ENCODE data around the gene NKX6-2. TPM values are rescaled to one million over a fixed set of nuclear protein-coding genes. Genes with fewer than 3 reads are reported as not detected.

The NKX6-2 gene
- total RNA-seq, 1 donor from 2014 or later, result not detected

DNA sequence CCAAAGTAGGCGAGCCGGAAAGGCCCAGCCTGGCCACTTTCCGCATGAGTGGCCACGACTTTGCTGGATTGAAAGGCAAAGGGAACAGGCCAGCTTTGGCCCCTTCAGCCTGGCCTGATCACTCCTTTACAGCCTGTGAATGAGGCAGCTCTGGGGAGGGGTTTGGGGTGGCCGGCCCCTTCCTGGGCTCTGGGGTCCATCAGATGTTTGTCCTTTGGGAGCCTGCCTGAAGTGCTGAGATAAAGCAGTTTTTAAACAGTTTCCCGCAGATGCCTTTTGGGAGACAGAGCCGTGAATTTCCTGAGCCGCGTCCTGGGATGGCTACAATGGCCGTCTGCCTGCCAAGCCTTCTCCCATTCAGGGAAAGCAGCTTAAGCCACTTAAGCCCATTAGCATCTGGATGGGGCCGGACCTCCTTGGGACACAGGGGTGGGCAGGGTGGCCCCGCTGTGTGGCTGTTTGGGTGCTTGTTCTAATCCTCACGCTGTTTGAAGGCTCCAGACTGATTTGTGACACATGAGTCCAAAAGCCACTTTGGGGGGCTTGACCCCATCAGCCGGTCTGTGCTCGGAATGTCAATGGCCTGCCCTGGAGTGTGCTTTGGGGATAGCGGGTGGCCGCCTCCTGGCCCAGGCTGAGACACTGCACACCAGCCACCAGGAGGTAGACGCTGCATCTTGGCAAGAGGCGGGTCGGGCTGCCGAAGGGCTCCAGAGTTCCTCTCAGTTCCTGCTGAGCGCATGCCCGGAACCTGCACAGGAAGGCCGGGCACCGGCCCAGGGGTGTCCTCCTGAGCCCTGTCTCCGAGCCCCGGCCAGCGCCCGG, 38.9 kb downstream of the NKX6-2 start:
- H3K9ac ChIP-seq, result no peak overlapping the region
- no peak overlapping the region for H2AFZ ChIP-seq (replicated peaks)
- H3K4me3 ChIP-seq, result peak overlapping the region; percentile 1
- H3K27me3 ChIP-seq, result peaks cover 77% of the 10 kb centered on the region
- H3K9me3 ChIP-seq (ENCODE audit: low read depth), result no peaks in the 10 kb centered on the region
- H3K27ac Mint-ChIP-seq, result no peak overlapping the region
- H3K79me2 ChIP-seq (ENCODE audit: low read depth), result no peaks in the 10 kb centered on the region
- peaks cover 85% of the 10 kb centered on the region for H4K20me1 ChIP-seq (ENCODE audit: low read depth)
- no peaks in the 10 kb centered on the region for H3K9me3 Mint-ChIP-seq
- H3K4me3 Mint-ChIP-seq, result no peak overlapping the region
- peaks cover 20% of the 10 kb centered on the region for H3K27me3 Mint-ChIP-seq (ENCODE audit: insufficient read depth, low read depth)
- no peaks in the 10 kb centered on the region for H3K36me3 ChIP-seq
- peaks cover 3% of the 10 kb centered on the region for H3K36me3 Mint-ChIP-seq
- peaks cover 28% of the 10 kb centered on the region for H3K4me1 ChIP-seq
- DNase-seq (ENCODE audit: low spot score), result peak; percentile 90
- TF ChIP-seq EZH2 (IDR thresholded peaks at IDR 0.05), result peak; percentile 31
- TF ChIP-seq, protein P1, sequence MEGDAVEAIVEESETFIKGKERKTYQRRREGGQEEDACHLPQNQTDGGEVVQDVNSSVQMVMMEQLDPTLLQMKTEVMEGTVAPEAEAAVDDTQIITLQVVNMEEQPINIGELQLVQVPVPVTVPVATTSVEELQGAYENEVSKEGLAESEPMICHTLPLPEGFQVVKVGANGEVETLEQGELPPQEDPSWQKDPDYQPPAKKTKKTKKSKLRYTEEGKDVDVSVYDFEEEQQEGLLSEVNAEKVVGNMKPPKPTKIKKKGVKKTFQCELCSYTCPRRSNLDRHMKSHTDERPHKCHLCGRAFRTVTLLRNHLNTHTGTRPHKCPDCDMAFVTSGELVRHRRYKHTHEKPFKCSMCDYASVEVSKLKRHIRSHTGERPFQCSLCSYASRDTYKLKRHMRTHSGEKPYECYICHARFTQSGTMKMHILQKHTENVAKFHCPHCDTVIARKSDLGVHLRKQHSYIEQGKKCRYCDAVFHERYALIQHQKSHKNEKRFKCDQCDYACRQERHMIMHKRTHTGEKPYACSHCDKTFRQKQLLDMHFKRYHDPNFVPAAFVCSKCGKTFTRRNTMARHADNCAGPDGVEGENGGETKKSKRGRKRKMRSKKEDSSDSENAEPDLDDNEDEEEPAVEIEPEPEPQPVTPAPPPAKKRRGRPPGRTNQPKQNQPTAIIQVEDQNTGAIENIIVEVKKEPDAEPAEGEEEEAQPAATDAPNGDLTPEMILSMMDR (IDR thresholded peaks at IDR 0.05), result peak; percentile 20
- peak; percentile 88 for TF ChIP-seq EZH2phosphoT487 (IDR thresholded peaks at IDR 0.05)
- H3F3A ChIP-seq (ENCODE audit: low read depth), result peaks cover 30% of the 10 kb centered on the region
- peak overlapping the region; percentile 70 for H3K4me2 ChIP-seq
- peak overlapping the region; percentile 59 for H3K27ac ChIP-seq
- H3K4me1 Mint-ChIP-seq, result peaks cover 41% of the 10 kb centered on the region

DNA sequence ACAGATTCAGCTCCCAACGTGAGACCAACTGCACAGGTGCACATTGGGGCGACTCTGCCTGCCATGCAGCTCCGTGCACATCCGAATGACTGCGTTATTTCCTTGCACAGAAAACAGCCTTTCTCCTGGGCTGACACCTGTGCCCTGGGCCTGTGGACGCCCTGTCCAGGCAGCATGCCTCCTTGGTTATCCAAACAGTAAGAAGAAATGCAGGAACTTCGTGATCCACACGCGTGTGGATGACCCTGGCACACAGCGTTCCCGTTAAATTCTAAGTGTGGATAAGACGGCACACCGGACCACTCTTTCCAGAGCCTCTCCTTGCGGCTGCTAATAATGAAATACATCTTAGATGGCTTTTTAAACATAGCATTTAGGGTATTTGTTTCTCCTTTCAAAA, 39.6 kb downstream of the NKX6-2 start:
- peaks cover 91% of the 10 kb centered on the region for H4K20me1 ChIP-seq (ENCODE audit: low read depth)
- Mint-ChIP-seq H3K9me3 (no peaks in the 10 kb centered on the region), H3K27me3 (ENCODE audit: insufficient read depth, low read depth) (peaks cover 24% of the 10 kb centered on the region), H3K4me1 (peaks cover 43% of the 10 kb centered on the region), H3K36me3 (peaks cover 3% of the 10 kb centered on the region), H3K27ac (no peak overlapping the region), H3K4me3 (no peak overlapping the region)
- peak overlapping the region; percentile 59 for H3K27ac ChIP-seq
- TF ChIP-seq, protein P1 (IDR thresholded peaks at IDR 0.05), result no peak
- no peak for TF ChIP-seq EZH2phosphoT487 (IDR thresholded peaks at IDR 0.05)
- TF ChIP-seq EZH2 (IDR thresholded peaks at IDR 0.05), result no peak
- peak overlapping the region; percentile 1 for H3K4me3 ChIP-seq
- no peaks in the 10 kb centered on the region for H3K36me3 ChIP-seq
- peaks cover 83% of the 10 kb centered on the region for H3K27me3 ChIP-seq
- DNase-seq (ENCODE audit: low spot score), result no peak
- peaks cover 29% of the 10 kb centered on the region for H3K4me1 ChIP-seq
- peaks cover 30% of the 10 kb centered on the region for H3F3A ChIP-seq (ENCODE audit: low read depth)
- no peaks in the 10 kb centered on the region for H3K79me2 ChIP-seq (ENCODE audit: low read depth)
- H3K9me3 ChIP-seq (ENCODE audit: low read depth), result no peaks in the 10 kb centered on the region
- no peak overlapping the region for H2AFZ ChIP-seq (replicated peaks)
- H3K4me2 ChIP-seq, result peak overlapping the region; percentile 70
- no peak overlapping the region for H3K9ac ChIP-seq

DNA sequence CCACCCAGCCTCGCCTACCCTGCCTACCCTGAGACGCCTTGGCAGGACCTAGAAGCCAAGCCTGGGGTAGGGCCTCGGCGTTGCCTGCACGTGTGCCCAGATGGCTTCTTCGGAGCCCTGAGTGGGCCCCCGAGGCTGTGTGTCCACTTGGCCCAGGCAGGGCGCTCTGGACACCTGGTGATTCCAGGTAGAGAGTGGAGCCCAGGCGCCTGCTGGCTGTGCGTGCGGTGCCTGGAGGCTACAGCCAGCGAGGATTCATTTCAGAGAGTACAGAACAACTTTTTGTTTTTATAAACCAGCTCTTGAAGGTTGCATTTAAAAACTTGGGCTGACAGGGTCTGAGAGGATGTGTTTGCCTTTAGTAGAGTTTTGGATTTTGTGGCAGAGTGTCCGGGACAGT, 40.0 kb downstream of the NKX6-2 start:
- Histone ChIP-seq H3K27ac (no peak overlapping the region), H4K20me1 (ENCODE audit: low read depth) (peaks cover 93% of the 10 kb centered on the region), H3K4me3 (no peak overlapping the region), H3K4me1 (peaks cover 29% of the 10 kb centered on the region), H3F3A (ENCODE audit: low read depth) (peaks cover 30% of the 10 kb centered on the region), H3K9me3 (ENCODE audit: low read depth) (no peaks in the 10 kb centered on the region), H3K9ac (no peak overlapping the region), H2AFZ (replicated peaks) (no peak overlapping the region), H3K79me2 (ENCODE audit: low read depth) (no peaks in the 10 kb centered on the region), H3K36me3 (no peaks in the 10 kb centered on the region), H3K27me3 (peaks cover 87% of the 10 kb centered on the region), H3K4me2 (peak overlapping the region; percentile 70)
- Mint-ChIP-seq H3K9me3 (no peaks in the 10 kb centered on the region), H3K36me3 (peaks cover 3% of the 10 kb centered on the region), H3K27ac (no peak overlapping the region), H3K4me1 (peaks cover 43% of the 10 kb centered on the region), H3K27me3 (ENCODE audit: insufficient read depth, low read depth) (peaks cover 28% of the 10 kb centered on the region), H3K4me3 (no peak overlapping the region)
- DNase-seq (ENCODE audit: low spot score), result no peak
- no peak for TF ChIP-seq EZH2 (IDR thresholded peaks at IDR 0.05)
- no peak for TF ChIP-seq EZH2phosphoT487 (IDR thresholded peaks at IDR 0.05)

DNA sequence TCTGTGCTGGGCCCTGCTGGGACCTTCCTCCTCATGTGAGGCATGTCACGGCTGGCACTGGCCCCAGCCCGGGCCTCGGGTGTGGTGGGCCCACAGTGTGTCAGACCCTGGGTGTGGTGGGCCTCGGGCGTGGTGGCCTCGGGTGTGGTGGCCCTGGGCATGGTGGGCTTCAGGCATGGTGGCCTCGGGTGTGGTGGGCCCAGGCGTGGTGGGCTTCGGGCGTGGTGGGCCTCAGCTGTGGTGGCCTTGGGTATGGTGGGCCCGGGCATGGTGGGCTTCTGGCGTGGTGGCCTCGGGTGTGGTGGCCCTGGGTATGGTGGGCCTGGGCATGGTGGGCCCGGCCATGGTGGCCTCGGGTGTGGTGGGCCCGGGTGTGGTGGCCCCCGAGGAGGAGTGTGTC, 40.4 kb downstream of the NKX6-2 start:
- H3F3A ChIP-seq (ENCODE audit: low read depth), result peaks cover 30% of the 10 kb centered on the region
- Mint-ChIP-seq H3K4me1 (peaks cover 43% of the 10 kb centered on the region), H3K27me3 (ENCODE audit: insufficient read depth, low read depth) (peaks cover 32% of the 10 kb centered on the region), H3K4me3 (no peak overlapping the region), H3K36me3 (peaks cover 3% of the 10 kb centered on the region), H3K9me3 (no peaks in the 10 kb centered on the region), H3K27ac (no peak overlapping the region)
- TF ChIP-seq EZH2 (IDR thresholded peaks at IDR 0.05), result no peak
- TF ChIP-seq, protein P1 (IDR thresholded peaks at IDR 0.05), result no peak
- TF ChIP-seq EZH2phosphoT487 (IDR thresholded peaks at IDR 0.05), result no peak
- H3K36me3 ChIP-seq, result no peaks in the 10 kb centered on the region
- no peak overlapping the region for H3K27ac ChIP-seq
- H3K4me1 ChIP-seq, result peaks cover 29% of the 10 kb centered on the region
- no peak for DNase-seq (ENCODE audit: low spot score)
- no peak overlapping the region for H3K4me3 ChIP-seq
- no peak overlapping the region for H3K9ac ChIP-seq
- peaks cover 98% of the 10 kb centered on the region for H4K20me1 ChIP-seq (ENCODE audit: low read depth)
- peaks cover 87% of the 10 kb centered on the region for H3K27me3 ChIP-seq
- no peaks in the 10 kb centered on the region for H3K9me3 ChIP-seq (ENCODE audit: low read depth)
- no peak overlapping the region for H3K4me2 ChIP-seq
- H2AFZ ChIP-seq (replicated peaks), result no peak overlapping the region
- H3K79me2 ChIP-seq (ENCODE audit: low read depth), result no peaks in the 10 kb centered on the region

Data from neural progenitor cell (in vitro differentiated cells).